GM12878 (cell line): ENCODE results near the gene C17orf78. TPM values are rescaled to one million over a fixed set of nuclear protein-coding genes. Genes with fewer than 3 reads are reported as not detected.

ENCODE experiments used
- IKZF2 ChIP-seq, 2 experiments: fragments of 450-650 bp; IDR thresholded peaks; 2 replicates each; pipeline ENCODE4 v1.6.1; 2017; ENCODE audit warnings: mild to moderate bottlenecking in 2 of 2, moderate library complexity in 2 of 2
- RAD21 ChIP-seq: IDR thresholded peaks from 2 replicates; pipeline ENCODE4 v1.6.1; 2011; ENCODE audit warnings: mild to moderate bottlenecking, low read depth, low read length, moderate library complexity; ENCODE audit not compliant: insufficient read depth
- RB1 ChIP-seq: fragments of 450-650 bp; formaldehyde crosslinking; IDR thresholded peaks from 2 replicates; pipeline ENCODE4 v1.6.1; 2017; ENCODE audit warnings: mild to moderate bottlenecking, borderline replicate concordance
- SIN3A ChIP-seq: IDR thresholded peaks from 2 replicates; pipeline ENCODE4 v1.6.1; 2012; ENCODE audit warnings: low read depth, low read length, improper control_type of control experiment
- YBX1 ChIP-seq: fragments of 450-650 bp; IDR thresholded peaks from 2 replicates; pipeline ENCODE4 v1.6.1; 2016; ENCODE audit warnings: antibody characterized with exemption
- polyA plus RNA-seq, 11 experiments: library from polyadenylated mRNA; depleted of rRNA in 4 of 11; unstranded in 6 of 11; stranded (reverse) in 5 of 11; fragments of >200 nt; fragmentation: Nextera tagmentation in 4 of 11; fragmentation: Illumina TruSeq in 1 of 11; extraction: Ambion mirVana in 4 of 11; extraction: Trizol in 1 of 11; gene quantifications; 1 replicate in 1 of 11; 2 replicates in 10 of 11; pipeline versions ENCODE4 v1.2.1 to v1.2.3, GENCODE V29; 2011 to 2016; ENCODE audit warnings: inconsistent platforms in 2 of 11, missing spikeins in 2 of 11, low read depth in 1 of 11
- total RNA-seq, 4 experiments: library from RNA; depleted of rRNA in 3 of 4; stranded (reverse); fragments of >200 nt in 3 of 4; fragmentation: Illumina TruSeq in 1 of 4; extraction: Trizol in 1 of 4; gene quantifications; 2 replicates each; pipeline versions ENCODE4 v1.2.1 to v1.2.3, GENCODE V29; 2013 to 2021
- TF ChIP-seq, protein P1 (sequence below): fragments of 450-650 bp; IDR thresholded peaks from 2 replicates; pipeline ENCODE4 v1.6.1; 2016; ENCODE audit warnings: mild to moderate bottlenecking
- TF ChIP-seq, protein P2 (sequence below): IDR thresholded peaks from 2 replicates; pipeline ENCODE4 v1.6.1; 2011; ENCODE audit warnings: borderline replicate concordance, low read depth, mild to moderate bottlenecking, moderate library complexity, low read length; ENCODE audit not compliant: insufficient read depth, poor library complexity, severe bottlenecking
- TF ChIP-seq, protein P3 (sequence below): fragments of 450-650 bp; IDR thresholded peaks from 2 replicates; pipeline ENCODE4 v1.6.1; 2017; ENCODE audit warnings: mild to moderate bottlenecking, moderate library complexity

C17orf78 gene
- total and polyA plus RNA-seq, 10 of the 15 experiments (the other 5 are each of a cell fraction or from before 2014, with no cell fraction given) = 0.10 TPM; not detected in 9

DNA sequence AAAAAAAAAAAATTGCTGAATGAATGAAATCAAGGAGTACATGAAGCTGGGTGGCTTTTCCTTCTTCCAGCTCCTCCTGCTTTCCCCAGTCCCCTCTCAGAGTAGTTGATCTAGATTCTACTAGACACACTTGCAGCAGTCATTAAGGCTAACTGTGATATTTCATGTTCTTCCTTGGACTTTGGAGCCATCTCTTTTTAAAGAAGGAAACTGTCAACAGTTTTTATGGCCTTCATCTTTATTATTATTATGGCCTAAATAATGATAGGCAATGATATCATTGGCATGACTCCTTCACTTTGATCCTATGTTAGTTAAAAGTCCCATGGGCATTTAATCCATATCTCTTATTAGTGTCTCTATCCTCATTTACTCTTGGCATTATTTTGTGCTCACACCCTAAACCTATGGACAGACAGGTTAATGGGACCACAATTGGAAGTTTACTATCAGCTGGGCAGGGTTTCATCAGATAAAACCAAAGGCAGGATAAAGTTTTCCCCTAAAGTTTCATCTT is 9.7 kb downstream of the C17orf78 start (continued):
- TF ChIP-seq, protein P1, sequence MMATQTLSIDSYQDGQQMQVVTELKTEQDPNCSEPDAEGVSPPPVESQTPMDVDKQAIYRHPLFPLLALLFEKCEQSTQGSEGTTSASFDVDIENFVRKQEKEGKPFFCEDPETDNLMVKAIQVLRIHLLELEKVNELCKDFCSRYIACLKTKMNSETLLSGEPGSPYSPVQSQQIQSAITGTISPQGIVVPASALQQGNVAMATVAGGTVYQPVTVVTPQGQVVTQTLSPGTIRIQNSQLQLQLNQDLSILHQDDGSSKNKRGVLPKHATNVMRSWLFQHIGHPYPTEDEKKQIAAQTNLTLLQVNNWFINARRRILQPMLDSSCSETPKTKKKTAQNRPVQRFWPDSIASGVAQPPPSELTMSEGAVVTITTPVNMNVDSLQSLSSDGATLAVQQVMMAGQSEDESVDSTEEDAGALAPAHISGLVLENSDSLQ = no peak
- TF ChIP-seq YBX1 = no peak
- TF ChIP-seq, protein P2, sequence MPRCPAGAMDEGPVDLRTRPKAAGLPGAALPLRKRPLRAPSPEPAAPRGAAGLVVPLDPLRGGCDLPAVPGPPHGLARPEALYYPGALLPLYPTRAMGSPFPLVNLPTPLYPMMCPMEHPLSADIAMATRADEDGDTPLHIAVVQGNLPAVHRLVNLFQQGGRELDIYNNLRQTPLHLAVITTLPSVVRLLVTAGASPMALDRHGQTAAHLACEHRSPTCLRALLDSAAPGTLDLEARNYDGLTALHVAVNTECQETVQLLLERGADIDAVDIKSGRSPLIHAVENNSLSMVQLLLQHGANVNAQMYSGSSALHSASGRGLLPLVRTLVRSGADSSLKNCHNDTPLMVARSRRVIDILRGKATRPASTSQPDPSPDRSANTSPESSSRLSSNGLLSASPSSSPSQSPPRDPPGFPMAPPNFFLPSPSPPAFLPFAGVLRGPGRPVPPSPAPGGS = no peak
- TF ChIP-seq, protein P3, sequence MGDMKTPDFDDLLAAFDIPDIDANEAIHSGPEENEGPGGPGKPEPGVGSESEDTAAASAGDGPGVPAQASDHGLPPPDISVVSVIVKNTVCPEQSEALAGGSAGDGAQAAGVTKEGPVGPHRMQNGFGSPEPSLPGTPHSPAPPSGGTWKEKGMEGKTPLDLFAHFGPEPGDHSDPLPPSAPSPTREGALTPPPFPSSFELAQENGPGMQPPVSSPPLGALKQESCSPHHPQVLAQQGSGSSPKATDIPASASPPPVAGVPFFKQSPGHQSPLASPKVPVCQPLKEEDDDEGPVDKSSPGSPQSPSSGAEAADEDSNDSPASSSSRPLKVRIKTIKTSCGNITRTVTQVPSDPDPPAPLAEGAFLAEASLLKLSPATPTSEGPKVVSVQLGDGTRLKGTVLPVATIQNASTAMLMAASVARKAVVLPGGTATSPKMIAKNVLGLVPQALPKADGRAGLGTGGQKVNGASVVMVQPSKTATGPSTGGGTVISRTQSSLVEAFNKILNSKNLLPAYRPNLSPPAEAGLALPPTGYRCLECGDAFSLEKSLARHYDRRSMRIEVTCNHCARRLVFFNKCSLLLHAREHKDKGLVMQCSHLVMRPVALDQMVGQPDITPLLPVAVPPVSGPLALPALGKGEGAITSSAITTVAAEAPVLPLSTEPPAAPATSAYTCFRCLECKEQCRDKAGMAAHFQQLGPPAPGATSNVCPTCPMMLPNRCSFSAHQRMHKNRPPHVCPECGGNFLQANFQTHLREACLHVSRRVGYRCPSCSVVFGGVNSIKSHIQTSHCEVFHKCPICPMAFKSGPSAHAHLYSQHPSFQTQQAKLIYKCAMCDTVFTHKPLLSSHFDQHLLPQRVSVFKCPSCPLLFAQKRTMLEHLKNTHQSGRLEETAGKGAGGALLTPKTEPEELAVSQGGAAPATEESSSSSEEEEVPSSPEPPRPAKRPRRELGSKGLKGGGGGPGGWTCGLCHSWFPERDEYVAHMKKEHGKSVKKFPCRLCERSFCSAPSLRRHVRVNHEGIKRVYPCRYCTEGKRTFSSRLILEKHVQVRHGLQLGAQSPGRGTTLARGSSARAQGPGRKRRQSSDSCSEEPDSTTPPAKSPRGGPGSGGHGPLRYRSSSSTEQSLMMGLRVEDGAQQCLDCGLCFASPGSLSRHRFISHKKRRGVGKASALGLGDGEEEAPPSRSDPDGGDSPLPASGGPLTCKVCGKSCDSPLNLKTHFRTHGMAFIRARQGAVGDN = no peak
- TF ChIP-seq RB1 = no peak
- no peak for TF ChIP-seq IKZF2 (IDR thresholded peaks at IDR 0.05)
- TF ChIP-seq RAD21 = no peak
- TF ChIP-seq SIN3A = no peak
